Measurements from ENCODE around the gene GRM5.
"Not testable (repeated sequence)": the region's sequence is repeated elsewhere in the genome, so short reads cannot be mapped to it uniquely, and the experiment has no call there.

Gene GRM5

GRCh38 chr11:88489030-88489429 is 576.8 kb downstream of the GRM5 start:
- DNase-seq = no peak

- no peak for DNase-seq
Observed at GRCh38 chr11:88487646-88488045, 578.1 kb downstream of the GRM5 start.

GRCh38 chr11:88484873-88485621 is 580.7 kb downstream of the GRM5 start:
- no peak for DNase-seq

- DNase-seq = no peak
Observed at GRCh38 chr11:88482871-88483301, 582.9 kb downstream of the GRM5 start.

GRCh38 chr11:88480223-88480622 is 585.6 kb downstream of the GRM5 start:
- no peak for DNase-seq

- DNase-seq = no peak
Observed at GRCh38 chr11:88478136-88478815, 587.5 kb downstream of the GRM5 start.

GRCh38 chr11:88475991-88476418 is 589.8 kb downstream of the GRM5 start:
- no peak for DNase-seq

GRCh38 chr11:88474655-88475054 is 591.1 kb downstream of the GRM5 start:
- no peak for DNase-seq

GRCh38 chr11:88469561-88470225 is 596.1 kb downstream of the GRM5 start:
- DNase-seq = no peak

- no peak for DNase-seq
Observed at GRCh38 chr11:88464528-88464927, 601.3 kb downstream of the GRM5 start.

GRCh38 chr11:88463301-88463700 is 602.5 kb downstream of the GRM5 start:
- DNase-seq = not testable (repeated sequence)

GRCh38 chr11:88458047-88458446 is 607.7 kb downstream of the GRM5 start:
- not testable (repeated sequence) for DNase-seq

GRCh38 chr11:88455974-88456373 is 609.8 kb downstream of the GRM5 start:
- no peak for DNase-seq

GRCh38 chr11:88454881-88455280 is 610.9 kb downstream of the GRM5 start:
- DNase-seq = no peak
